NB4 (cell line): Measurements from ENCODE around the gene CREBRF.
"Not testable (repeated sequence)": the region's sequence is repeated elsewhere in the genome, so short reads cannot be mapped to it uniquely, and the experiment has no call there.

Experiments
- DNase-seq: peaks from one replicate; pipeline ENCODE4 v3.0.0; 2010; ENCODE audit warnings: low read depth
- H3K4me3 ChIP-seq: one replicate; pipeline ENCODE4 v1.5.1; 2011; ENCODE audit warnings: mild to moderate bottlenecking, low read depth, low read length, moderate library complexity
- CTCF ChIP-seq: IDR thresholded peaks from one replicate; pipeline ENCODE4 v1.5.1; 2012; ENCODE audit warnings: low read depth, low read length
- MAX ChIP-seq: IDR thresholded peaks from 2 replicates; pipeline ENCODE4 v1.6.1; 2011; ENCODE audit warnings: low read depth, low read length
- MYC ChIP-seq: IDR thresholded peaks from 2 replicates; pipeline ENCODE4 v1.6.1; 2011; ENCODE audit warnings: low read depth, low read length
- POLR2A ChIP-seq: IDR thresholded peaks from 2 replicates; pipeline ENCODE4 v1.6.1; 2011; ENCODE audit warnings: mild to moderate bottlenecking; ENCODE audit not compliant: insufficient read length; ENCODE audit errors: extremely low read depth

Gene CREBRF

GRCh38 chr5:173062141-173062540 is 6.0 kb downstream of the CREBRF start:
- TF ChIP-seq MYC (no peak), CTCF (no peak), POLR2A (no peak), MAX (no peak)
- no peak overlapping the region for H3K4me3 ChIP-seq
- DNase-seq: no peak

GRCh38 chr5:173065155-173065554 is 9.0 kb downstream of the CREBRF start:
- no peak overlapping the region for H3K4me3 ChIP-seq
- no peak for TF ChIP-seq MAX
- DNase-seq: no peak

GRCh38 chr5:173069671-173070070 is 13.5 kb downstream of the CREBRF start:
- TF ChIP-seq POLR2A (no peak), MYC (no peak), MAX (no peak), CTCF (no peak)
- H3K4me3 ChIP-seq: no peak overlapping the region
- DNase-seq: no peak

- H3K4me3 ChIP-seq: no peak overlapping the region
- no peak for DNase-seq
- TF ChIP-seq MAX: no peak
- no peak for TF ChIP-seq MYC
- no peak for TF ChIP-seq CTCF
- TF ChIP-seq POLR2A: no peak
Observed at GRCh38 chr5:173075137-173075843, 19.1 kb downstream of the CREBRF start.

GRCh38 chr5:173075970-173076369 is 19.8 kb downstream of the CREBRF start:
- no peak for DNase-seq
- H3K4me3 ChIP-seq: no peak overlapping the region
- TF ChIP-seq POLR2A: no peak
- TF ChIP-seq MAX: no peak
- no peak for TF ChIP-seq CTCF
- TF ChIP-seq MYC: no peak

- not testable (repeated sequence) for DNase-seq, H3K4me3 ChIP-seq
Observed at GRCh38 chr5:173076471-173076870, 20.3 kb downstream of the CREBRF start.

- TF ChIP-seq MYC (no peak), MAX (no peak), CTCF (no peak), POLR2A (no peak)
- no peak for DNase-seq
- H3K4me3 ChIP-seq: no peak overlapping the region
Observed at GRCh38 chr5:173078878-173079277, 22.7 kb downstream of the CREBRF start.
